SU-DHL-6 (cell line): ENCODE measurements around the gene ESRRB.

Experiments
- H2AFZ ChIP-seq: fragments of 200-600 bp; sonication (generic); 2 replicates; pipeline ENCODE4 v1.6.1; 2014; ENCODE audit warnings: low read depth, mild to moderate bottlenecking, moderate library complexity, mixed read lengths, antibody characterized with exemption, low read length; ENCODE audit not compliant: severe bottlenecking
- H3F3A ChIP-seq: fragments of 200-600 bp; shearing (Covaris generic); 2 replicates; pipeline ENCODE4 v1.6.0; 2016; ENCODE audit warnings: antibody characterized with exemption, mild to moderate bottlenecking; ENCODE audit not compliant: insufficient read depth
- H3K27ac ChIP-seq: fragments of 200-600 bp; sonication (generic); 2 replicates; pipeline ENCODE4 v1.5.1; 2016; ENCODE audit warnings: low read depth, mild to moderate bottlenecking, low read length, moderate library complexity, mixed read lengths
- H3K27me3 ChIP-seq: fragments of 200-600 bp; sonication (generic), shearing (Covaris generic); 2 replicates; pipeline ENCODE4 v1.6.0; 2014; ENCODE audit warnings: mild to moderate bottlenecking, low read length
- H3K36me3 ChIP-seq: fragments of 200-600 bp; sonication (generic); 2 replicates; pipeline ENCODE4 v1.6.1; 2014; ENCODE audit warnings: mild to moderate bottlenecking, low read length, mixed read lengths
- H3K4me2 ChIP-seq: fragments of 300-600, 200-600 bp; shearing (Covaris generic), sonication (generic); 2 replicates; pipeline ENCODE4 v1.6.0; 2014; ENCODE audit warnings: low read length, low read depth, mild to moderate bottlenecking; ENCODE audit not compliant: poor library complexity, severe bottlenecking
- H3K4me3 ChIP-seq: fragments of 200-600 bp; sonication (generic); 2 replicates; pipeline ENCODE4 v1.5.1; 2014; ENCODE audit warnings: antibody characterized with exemption, low read length, mild to moderate bottlenecking, mixed read lengths; ENCODE audit not compliant: insufficient read depth, poor library complexity, severe bottlenecking
- H3K79me2 ChIP-seq: fragments of 200-600 bp; sonication (generic); 2 replicates; pipeline ENCODE4 v1.6.1; 2014; ENCODE audit warnings: mild to moderate bottlenecking, low read length, moderate library complexity; ENCODE audit not compliant: insufficient read depth
- H3K9ac ChIP-seq: fragments of 200-600 bp; sonication (generic); 2 replicates; pipeline ENCODE4 v1.7.0; 2014; ENCODE audit warnings: mild to moderate bottlenecking, low read length
- H3K9me2 ChIP-seq: fragments of 200-600 bp; sonication (generic); replicated peaks from 2 replicates; pipeline ENCODE4 v1.6.1; 2014; ENCODE audit warnings: low read length; ENCODE audit not compliant: insufficient read depth
- H3K9me3 ChIP-seq: fragments of 200-600 bp; sonication (generic); 2 replicates; pipeline ENCODE4 v1.6.1; 2014; ENCODE audit warnings: low read length, mixed read lengths; ENCODE audit not compliant: insufficient read depth
- H4K20me1 ChIP-seq: fragments of 200-600 bp; sonication (generic); 2 replicates; pipeline ENCODE4 v1.6.1; 2014; ENCODE audit warnings: low read depth, mild to moderate bottlenecking, antibody characterized with exemption, low read length, moderate library complexity, mixed read lengths
- CTCF ChIP-seq: fragments of 200-600 bp; sonication (generic); IDR thresholded peaks from one replicate; pipeline ENCODE4 v1.5.1; 2017; ENCODE audit warnings: antibody characterized with exemption, mild to moderate bottlenecking, low read length, moderate library complexity; ENCODE audit not compliant: insufficient read depth, poor library complexity, severe bottlenecking
- EZH2phosphoT487 ChIP-seq: fragments of 200-600 bp; sonication (generic), shearing (Covaris generic); conservative IDR thresholded peaks from 2 replicates; pipeline ENCODE4 v1.6.1; 2018; ENCODE audit warnings: mild to moderate bottlenecking, antibody characterized with exemption, low read length, moderate library complexity, mixed read lengths

ESRRB gene

GRCh38 chr14:76396714-76397187 is 20.8 kb downstream of the ESRRB start:
- Histone ChIP-seq H3K27ac (no peak overlapping the region), H3K79me2 (no peaks in the 10 kb centered on the region), H3K4me2 (no peak overlapping the region), H3K9me2 (no peaks in the 10 kb centered on the region), H2AFZ (no peak overlapping the region), H3F3A (no peaks in the 10 kb centered on the region), H4K20me1 (no peaks in the 10 kb centered on the region), H3K36me3 (no peaks in the 10 kb centered on the region), H3K4me3 (no peak overlapping the region), H3K9ac (no peak overlapping the region), H3K9me3 (no peaks in the 10 kb centered on the region), H3K27me3 (no peaks in the 10 kb centered on the region)
- TF ChIP-seq EZH2phosphoT487 (no peak), CTCF (no peak)

GRCh38 chr14:76405627-76406026 is 29.7 kb downstream of the ESRRB start:
- Histone ChIP-seq H3F3A (no peaks in the 10 kb centered on the region), H3K4me3 (no peak overlapping the region), H3K9me2 (no peaks in the 10 kb centered on the region), H4K20me1 (no peaks in the 10 kb centered on the region), H3K4me2 (no peak overlapping the region), H3K9ac (no peak overlapping the region), H3K27ac (no peak overlapping the region), H2AFZ (no peak overlapping the region), H3K79me2 (no peaks in the 10 kb centered on the region), H3K36me3 (no peaks in the 10 kb centered on the region), H3K27me3 (no peaks in the 10 kb centered on the region), H3K9me3 (no peaks in the 10 kb centered on the region)
- TF ChIP-seq CTCF (no peak), EZH2phosphoT487 (no peak)

- Histone ChIP-seq H3K9me2 (no peaks in the 10 kb centered on the region), H3K27me3 (no peaks in the 10 kb centered on the region), H2AFZ (no peak overlapping the region), H3F3A (no peaks in the 10 kb centered on the region), H4K20me1 (no peaks in the 10 kb centered on the region), H3K4me2 (no peak overlapping the region), H3K4me3 (no peak overlapping the region), H3K9me3 (no peaks in the 10 kb centered on the region), H3K36me3 (no peaks in the 10 kb centered on the region), H3K27ac (no peak overlapping the region), H3K9ac (no peak overlapping the region), H3K79me2 (no peaks in the 10 kb centered on the region)
- no peak for TF ChIP-seq CTCF
- TF ChIP-seq EZH2phosphoT487: no peak
Measured at GRCh38 chr14:76407449-76408150, 31.7 kb downstream of the ESRRB start.
